Stimulated activated naive B cell treated with anti-CD40 and anti-IgM and Interleukin-4, amounts not matched to agents 10 μg/mL and 1 μg/mL and 100 μg/mL, for 72 hours (primary cell): ENCODE results near the gene BRD9.
A peak's percentile ranks its signal among the peaks of the same experiment; 100 is the strongest.
"Not testable (repeated sequence)": the region's sequence is repeated elsewhere in the genome, so short reads cannot be mapped to it uniquely, and the experiment has no call there.

Experiments used
- ATAC-seq, 2 donors: fragments of 150-1000 bp; cut with Tn5 transposase; replicated peaks; 2 replicates each; pipeline ENCODE4 v1.10.0; 2021; ENCODE audit warnings: moderate library complexity in 1 of 2
- DNase-seq: peaks from one replicate; pipeline ENCODE4 v3.0.0; 2021
- H3K27ac Mint-ChIP-seq: one replicate; pipeline ENCODE4 v1.8.0; 2022; ENCODE audit warnings: mild to moderate bottlenecking, mixed read lengths
- H3K27me3 Mint-ChIP-seq, 2 donors: one replicate each; pipeline ENCODE4 v1.8.0; 2022; ENCODE audit warnings: mixed read lengths in 2 of 2
- H3K36me3 Mint-ChIP-seq, 2 donors: one replicate each; pipeline ENCODE4 v1.8.0; 2022; ENCODE audit warnings: mixed read lengths in 2 of 2, mild to moderate bottlenecking in 1 of 2
- H3K4me1 Mint-ChIP-seq, 2 donors: one replicate each; pipeline ENCODE4 v1.8.0; 2022; ENCODE audit warnings: mixed read lengths in 2 of 2, mild to moderate bottlenecking in 1 of 2
- H3K4me3 Mint-ChIP-seq, 2 donors: one replicate each; pipeline ENCODE4 v1.8.0; 2022; ENCODE audit warnings: mild to moderate bottlenecking in 2 of 2, mixed read lengths in 2 of 2, moderate library complexity in 1 of 2
- H3K9me3 Mint-ChIP-seq, 2 donors: one replicate each; pipeline ENCODE4 v1.8.0; 2022; ENCODE audit warnings: mixed read lengths in 2 of 2, mild to moderate bottlenecking in 1 of 2

The BRD9 gene

DNA sequence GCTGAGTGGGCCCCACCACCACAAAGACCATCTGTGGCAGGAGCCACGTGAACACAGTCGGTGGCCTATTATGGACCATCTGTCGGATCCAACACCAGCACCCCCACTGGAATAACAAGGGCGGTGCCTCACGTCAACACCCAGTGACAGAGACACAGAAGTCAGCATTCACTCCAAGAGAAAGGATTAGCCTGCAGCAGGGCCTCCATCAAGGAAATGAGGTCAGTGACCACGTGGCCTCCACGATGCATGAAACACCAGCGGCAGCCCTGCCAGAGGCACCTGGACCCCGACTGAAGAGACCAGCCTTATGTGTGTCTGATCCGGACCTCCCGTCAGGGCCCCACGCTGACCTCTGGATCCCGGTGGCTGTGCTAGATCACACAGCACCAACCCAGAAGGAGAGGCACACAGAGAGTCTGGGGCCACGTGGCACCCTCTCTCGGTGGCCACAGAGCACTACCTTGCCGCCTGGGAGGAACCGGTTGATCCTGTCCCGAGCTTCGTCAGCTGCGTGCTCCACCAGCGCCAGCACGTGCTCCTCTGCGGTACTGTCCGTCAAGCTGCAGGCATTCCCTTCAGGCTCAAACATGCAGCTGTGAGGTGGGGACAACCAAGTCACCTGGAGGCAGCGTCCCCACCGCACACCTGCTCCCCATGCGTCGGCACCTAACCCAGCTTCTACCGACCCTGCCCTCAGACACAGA lies 9.0 kb downstream of the BRD9 start:
- H3K36me3 Mint-ChIP-seq: peaks cover 51 to 71% of the 10 kb centered on the region in 2 donors
- no peak overlapping the region for H3K27ac Mint-ChIP-seq
- ATAC-seq: no peak

DNA sequence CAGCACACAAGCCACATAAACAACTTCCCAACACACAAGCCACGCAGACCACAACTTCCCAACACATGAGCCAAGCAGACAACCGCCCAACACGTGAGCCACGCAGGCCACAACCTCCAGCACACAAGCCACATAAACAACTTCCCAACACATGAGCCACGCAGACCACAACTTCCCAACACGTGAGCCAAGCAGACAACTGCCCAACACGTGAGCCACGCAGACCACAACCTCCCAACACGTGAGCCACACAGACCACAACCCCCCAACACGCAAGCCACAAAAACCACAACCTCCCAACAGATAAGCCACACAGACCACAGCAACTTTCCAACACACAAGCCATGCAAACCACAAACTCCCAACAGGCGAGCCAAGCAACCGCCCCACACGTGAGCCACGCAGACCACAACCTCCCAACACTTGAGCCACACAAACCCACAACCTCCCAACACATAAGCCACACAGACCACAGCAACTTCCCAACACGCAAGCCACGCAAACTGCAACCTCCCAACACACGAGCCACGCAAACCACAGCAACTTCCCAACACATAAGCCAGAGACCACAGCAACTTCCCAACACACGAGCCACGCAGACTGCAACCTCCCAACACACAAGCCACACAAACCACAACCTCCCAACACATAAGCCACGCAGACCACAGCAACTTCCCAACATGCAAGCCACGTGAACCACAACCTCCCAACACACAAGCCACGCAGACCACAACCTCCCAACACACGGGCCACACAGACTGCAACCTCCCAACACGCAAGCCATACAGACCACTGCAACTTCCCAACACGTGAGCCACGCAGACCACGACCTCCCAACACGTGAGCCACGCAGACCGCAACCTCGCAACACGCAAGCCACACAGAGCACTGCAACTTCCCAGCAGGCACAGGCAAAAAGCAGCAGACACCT lies 10.1 kb downstream of the BRD9 start:
- peaks cover 10 to 11% of the 10 kb centered on the region in 2 donors for H3K9me3 Mint-ChIP-seq
- DNase-seq (no peak), ATAC-seq (no peak)
- H3K4me3 Mint-ChIP-seq: peak overlapping the region in 1 of 2 donors; percentile 46
- H3K27ac Mint-ChIP-seq: peak overlapping the region; percentile 75
- H3K27me3 Mint-ChIP-seq: no peaks in the 10 kb centered on the region
- peaks cover 15 to 33% of the 10 kb centered on the region in 2 donors for H3K4me1 Mint-ChIP-seq
- peaks cover 55 to 72% of the 10 kb centered on the region in 2 donors for H3K36me3 Mint-ChIP-seq

More for the DNA sequence above, 9.0 kb downstream of the BRD9 start:
- Mint-ChIP-seq H3K27me3 (no peaks in the 10 kb centered on the region), H3K4me1 (peaks cover 15 to 33% of the 10 kb centered on the region in 2 donors), H3K4me3 (no peak overlapping the region), H3K9me3 (peaks cover 10 to 11% of the 10 kb centered on the region in 2 donors)
- no peak for DNase-seq

DNA sequence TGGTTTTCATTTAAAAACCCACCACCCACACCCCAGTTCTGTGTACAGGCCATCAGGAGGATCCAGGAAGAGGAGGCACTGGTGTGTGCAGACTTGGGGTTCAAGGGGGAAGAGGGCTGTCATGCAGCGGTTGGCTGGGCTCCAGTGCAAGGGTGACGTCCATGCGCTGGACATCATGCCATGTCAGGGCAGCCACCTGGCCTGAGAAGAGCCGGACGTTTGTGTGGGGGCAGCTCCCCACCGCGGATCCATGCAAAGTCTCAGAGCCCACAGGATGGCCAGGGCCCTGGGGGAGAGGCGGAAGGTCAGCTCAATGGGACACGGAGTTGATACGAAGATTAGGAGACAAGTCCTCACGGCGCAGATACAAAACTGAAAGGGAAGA lies 11.1 kb downstream of the BRD9 start:
- H3K4me1 Mint-ChIP-seq: peaks cover 15 to 33% of the 10 kb centered on the region in 2 donors
- no peak for ATAC-seq
- DNase-seq: no peak
- peaks cover 10 to 11% of the 10 kb centered on the region in 2 donors for H3K9me3 Mint-ChIP-seq
- H3K27ac Mint-ChIP-seq: no peak overlapping the region
- no peak overlapping the region for H3K4me3 Mint-ChIP-seq
- no peaks in the 10 kb centered on the region for H3K27me3 Mint-ChIP-seq
- H3K36me3 Mint-ChIP-seq: peaks cover 61 to 67% of the 10 kb centered on the region in 2 donors

DNA sequence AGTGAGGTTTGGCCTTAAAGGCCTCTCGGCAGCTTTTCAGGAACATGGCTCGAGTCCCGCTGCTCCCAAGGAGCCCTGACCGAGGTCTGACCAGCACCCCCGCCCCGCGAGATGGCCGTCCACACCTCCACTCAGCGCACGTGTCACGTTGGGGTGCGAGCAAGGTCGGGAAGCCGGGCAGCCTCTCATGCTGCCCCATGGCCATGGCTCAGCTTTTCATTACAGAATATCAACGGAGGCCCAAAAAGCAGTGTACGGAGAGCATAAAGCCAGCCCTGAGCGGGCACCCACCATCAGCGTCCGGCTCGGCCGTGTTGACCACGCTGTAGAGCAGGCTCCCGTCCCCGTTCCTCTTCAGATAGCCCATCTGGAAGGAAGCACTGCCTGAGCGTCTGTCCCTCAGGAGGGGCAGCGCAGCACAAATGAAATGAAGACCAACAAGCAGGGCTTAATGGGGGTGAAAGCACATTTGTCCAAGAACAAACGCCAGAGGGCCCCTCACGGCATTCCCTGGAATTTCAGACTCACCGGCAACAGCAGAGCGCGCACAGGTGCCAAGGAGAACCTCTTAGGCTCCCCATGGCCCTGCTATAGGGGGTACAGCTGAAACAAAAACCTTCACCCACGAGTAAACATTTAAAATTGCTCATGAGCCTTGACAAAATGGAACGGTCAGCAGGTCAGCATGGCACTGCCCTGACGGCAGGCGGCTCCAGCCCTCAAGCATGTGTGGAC lies 11.6 kb downstream of the BRD9 start:
- Mint-ChIP-seq H3K36me3 (peaks cover 61 to 65% of the 10 kb centered on the region in 2 donors), H3K27me3 (no peaks in the 10 kb centered on the region), H3K27ac (no peak overlapping the region), H3K4me3 (no peak overlapping the region), H3K9me3 (peaks cover 10 to 11% of the 10 kb centered on the region in 2 donors), H3K4me1 (peaks cover 15 to 33% of the 10 kb centered on the region in 2 donors)
- ATAC-seq (no peak), DNase-seq (no peak)

DNA sequence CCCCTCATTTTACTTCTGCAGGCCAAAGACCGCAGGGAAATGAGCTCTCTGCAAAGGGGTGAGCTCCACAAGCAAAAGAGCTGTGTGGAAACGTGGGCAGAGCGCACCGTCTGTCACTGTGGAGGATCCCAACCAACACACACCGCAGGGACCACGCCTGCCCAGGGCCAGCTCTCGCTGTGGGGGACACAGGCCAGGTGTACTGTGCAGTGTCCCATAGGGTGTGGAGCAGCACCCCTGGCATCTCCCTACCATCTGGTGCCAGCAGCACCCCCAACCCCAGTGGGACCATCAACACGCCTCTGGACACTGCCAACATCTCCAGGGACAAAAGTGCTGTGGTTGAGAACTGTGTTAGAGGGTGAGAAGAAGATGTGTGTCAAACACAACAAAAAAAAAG lies 13.9 kb downstream of the BRD9 start:
- H3K9me3 Mint-ChIP-seq: peaks cover 10 to 11% of the 10 kb centered on the region in 2 donors
- peaks cover 19 to 27% of the 10 kb centered on the region in 2 donors for H3K4me1 Mint-ChIP-seq
- not testable (repeated sequence) for H3K4me3 Mint-ChIP-seq, H3K27ac Mint-ChIP-seq, DNase-seq, H3K27me3 Mint-ChIP-seq
- ATAC-seq: peak in 1 of 2 donors; percentile 23
- peaks cover 65 to 66% of the 10 kb centered on the region in 2 donors for H3K36me3 Mint-ChIP-seq

DNA sequence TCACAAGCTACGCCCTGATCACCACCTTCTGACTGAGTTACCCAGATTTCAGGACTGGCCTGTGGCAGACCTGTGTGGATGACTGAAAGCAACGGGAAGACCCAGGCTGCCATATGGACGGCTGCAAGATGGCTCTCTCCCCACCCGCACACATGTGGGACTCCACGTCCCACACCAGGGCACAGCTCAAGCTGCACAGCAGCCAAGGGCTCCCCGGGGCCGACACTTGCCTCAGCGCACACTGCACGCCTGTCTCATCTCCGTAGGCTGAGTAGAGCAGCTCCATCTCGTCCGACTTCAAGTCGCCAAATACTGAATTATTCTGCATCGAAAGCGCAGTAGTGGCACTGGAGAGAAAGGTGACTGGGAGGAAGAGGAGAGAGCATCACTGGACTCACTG lies 14.5 kb downstream of the BRD9 start:
- Mint-ChIP-seq H3K27me3 (no peaks in the 10 kb centered on the region), H3K4me1 (peaks cover 24 to 32% of the 10 kb centered on the region in 2 donors), H3K4me3 (no peak overlapping the region), H3K36me3 (peaks cover 65 to 66% of the 10 kb centered on the region in 2 donors), H3K27ac (no peak overlapping the region), H3K9me3 (peaks cover 10 to 11% of the 10 kb centered on the region in 2 donors)
- ATAC-seq: no peak
- DNase-seq: no peak

DNA sequence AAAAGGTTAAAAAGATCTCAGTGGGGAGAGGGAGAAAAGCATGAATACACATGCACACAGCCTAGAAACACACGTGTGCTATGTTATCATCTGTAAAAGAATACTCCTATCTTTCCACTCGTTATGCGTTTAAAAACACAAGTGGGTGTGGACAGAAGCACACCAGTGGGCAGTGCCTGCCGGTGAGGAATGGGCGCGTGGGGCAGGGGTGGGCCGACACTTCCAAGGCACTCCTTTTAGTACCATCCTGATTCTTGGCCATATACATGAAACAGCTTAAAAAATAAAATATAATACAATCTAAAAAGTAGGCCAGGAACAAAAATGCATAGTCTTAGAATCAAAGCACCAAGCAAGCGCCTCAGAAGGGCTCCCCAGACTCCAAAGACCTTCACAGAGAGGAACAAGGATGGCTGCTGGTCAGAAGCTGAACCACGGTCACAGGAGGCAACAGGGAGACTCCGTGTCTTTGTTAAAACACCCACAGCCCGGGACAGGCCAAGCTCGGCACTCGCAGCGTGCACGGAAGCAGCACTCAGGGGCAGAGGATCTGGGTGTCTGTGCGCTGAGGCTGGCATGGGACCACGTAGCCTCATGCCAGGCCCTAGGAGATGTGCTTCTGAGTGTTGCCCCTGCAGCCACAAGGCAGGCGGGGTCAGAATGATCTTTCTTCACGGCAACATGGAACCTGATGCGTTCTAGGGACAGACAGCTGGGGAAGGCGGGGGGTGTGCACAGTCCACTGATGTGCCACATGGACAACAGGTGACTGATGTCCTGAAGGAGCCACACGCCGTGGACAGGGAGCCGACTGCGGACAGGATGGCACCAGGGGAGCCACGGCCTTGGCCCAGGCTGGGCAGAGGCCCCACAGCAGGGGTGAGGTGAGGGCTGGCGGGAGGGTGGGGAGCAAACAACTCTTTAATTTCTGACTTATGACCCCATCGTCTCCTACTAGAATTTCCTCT lies 15.9 kb downstream of the BRD9 start:
- Mint-ChIP-seq H3K27ac (no peak overlapping the region), H3K36me3 (peaks cover 51 to 54% of the 10 kb centered on the region in 2 donors), H3K4me3 (no peak overlapping the region), H3K9me3 (no peaks in the 10 kb centered on the region), H3K4me1 (peaks cover 13 to 20% of the 10 kb centered on the region in 2 donors), H3K27me3 (no peaks in the 10 kb centered on the region)
- ATAC-seq (no peak), DNase-seq (no peak)

DNA sequence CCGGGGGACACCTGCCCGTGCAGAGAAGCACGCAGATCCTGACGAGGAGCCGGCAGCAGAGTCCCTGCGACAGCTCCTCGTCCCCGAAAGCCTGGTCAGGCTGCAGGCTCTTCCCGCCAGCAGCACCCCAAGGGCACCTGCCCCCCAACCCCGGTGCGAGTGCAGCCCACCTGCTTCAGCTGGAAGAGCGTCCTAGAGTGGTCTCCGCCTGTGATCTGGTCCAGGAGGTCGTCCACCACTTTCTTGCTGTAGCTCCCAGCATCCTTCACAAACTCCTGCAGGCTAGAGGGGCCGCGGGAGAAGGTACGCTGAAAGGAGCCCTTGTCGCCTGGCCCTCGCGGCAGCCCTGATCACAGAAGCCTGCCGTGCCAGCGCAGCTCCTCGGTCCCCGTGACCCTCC lies 16.7 kb downstream of the BRD9 start:
- ATAC-seq: no peak
- no peak for DNase-seq
- Mint-ChIP-seq H3K4me3 (no peak overlapping the region), H3K9me3 (no peaks in the 10 kb centered on the region), H3K36me3 (peaks cover 47 to 54% of the 10 kb centered on the region in 2 donors), H3K27ac (no peak overlapping the region), H3K27me3 (no peaks in the 10 kb centered on the region), H3K4me1 (peaks cover 11 to 12% of the 10 kb centered on the region in 2 donors)

DNA sequence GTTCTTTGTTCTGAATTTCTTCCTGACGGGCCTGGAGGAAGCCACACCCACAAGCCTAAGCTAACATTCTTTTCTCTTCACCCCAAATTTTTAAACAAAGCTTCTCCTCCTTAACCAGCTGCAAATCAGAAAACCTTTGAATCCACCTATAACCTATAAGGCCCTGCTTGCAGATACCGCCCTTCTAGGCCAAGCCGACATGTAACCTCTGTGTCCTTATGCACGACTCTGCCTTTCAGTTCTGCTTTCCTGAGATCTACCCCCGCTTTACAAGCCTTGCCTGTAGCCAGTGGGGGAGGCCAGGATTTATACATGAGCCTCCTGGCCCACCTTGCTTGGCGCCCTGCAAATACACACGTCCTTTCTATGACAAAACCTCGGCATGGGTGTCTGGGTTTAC lies 19.3 kb downstream of the BRD9 start:
- Mint-ChIP-seq H3K36me3 (peaks cover 62 to 75% of the 10 kb centered on the region in 2 donors), H3K27me3 (no peaks in the 10 kb centered on the region), H3K4me3 (no peak overlapping the region), H3K4me1 (peaks cover 9 to 13% of the 10 kb centered on the region in 2 donors), H3K9me3 (no peaks in the 10 kb centered on the region), H3K27ac (peak overlapping the region; percentile 83)
- ATAC-seq (peak; percentile 95 to 98), DNase-seq (no peak)

DNA sequence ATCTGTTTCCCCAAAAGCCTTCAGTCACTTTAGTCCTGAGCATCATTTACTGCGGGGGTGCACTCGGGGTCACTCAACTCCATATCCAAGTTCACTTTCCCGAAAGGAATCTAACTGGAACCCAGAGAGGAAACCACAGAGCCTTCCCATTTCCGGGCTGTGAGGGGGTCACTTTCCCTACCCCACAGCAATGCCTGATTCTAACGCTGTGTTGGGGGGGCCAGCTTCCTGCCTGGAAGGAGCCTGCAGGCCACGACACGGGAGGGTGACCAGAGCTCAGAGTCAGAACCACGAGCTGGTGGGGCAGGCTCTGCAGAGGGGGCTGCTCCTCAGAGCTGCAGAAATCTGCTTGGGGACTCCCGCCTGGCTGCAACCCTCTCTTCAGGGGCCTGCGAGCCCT lies 20.3 kb downstream of the BRD9 start:
- Mint-ChIP-seq H3K36me3 (peaks cover 65 to 77% of the 10 kb centered on the region in 2 donors), H3K27ac (no peak overlapping the region), H3K4me1 (peaks cover 9 to 13% of the 10 kb centered on the region in 2 donors), H3K4me3 (no peak overlapping the region), H3K27me3 (no peaks in the 10 kb centered on the region), H3K9me3 (no peaks in the 10 kb centered on the region)
- no peak for DNase-seq
- no peak for ATAC-seq

DNA sequence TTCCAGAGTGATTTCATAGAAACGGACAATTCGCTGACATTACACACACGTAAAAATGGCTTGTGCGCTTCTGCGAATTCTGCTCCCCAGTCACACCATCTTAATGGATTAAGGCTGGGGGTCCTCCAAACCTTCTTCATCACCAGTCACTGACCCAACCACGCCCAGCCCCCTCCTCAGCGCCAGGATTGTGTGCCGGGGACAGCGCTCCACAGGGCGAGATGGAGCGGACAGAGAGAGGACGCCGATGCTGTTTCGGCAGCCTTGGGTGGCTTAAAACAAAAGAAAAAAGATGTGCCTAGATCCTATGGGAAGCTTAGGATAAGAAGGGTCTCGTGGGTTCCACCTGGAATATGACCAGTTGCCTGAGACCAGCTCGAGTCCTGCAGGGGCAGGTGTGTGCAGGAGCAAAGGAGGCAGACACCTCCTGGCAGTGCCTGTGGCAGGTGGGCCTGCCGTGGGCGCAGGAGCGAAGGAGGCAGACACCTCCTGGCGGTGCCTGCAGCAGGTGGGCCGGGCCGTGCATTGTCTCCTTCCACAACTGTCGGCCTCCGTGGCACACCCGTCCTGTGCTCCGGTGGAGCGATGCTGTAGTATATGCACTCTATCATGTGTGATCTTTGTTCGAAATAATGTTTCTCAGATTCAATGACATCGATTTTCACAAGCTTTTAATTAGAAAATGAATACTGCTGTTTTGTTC lies 20.9 kb downstream of the BRD9 start:
- Mint-ChIP-seq H3K27ac (no peak overlapping the region), H3K9me3 (no peaks in the 10 kb centered on the region), H3K36me3 (peaks cover 67 to 79% of the 10 kb centered on the region in 2 donors), H3K4me1 (peaks cover 9 to 13% of the 10 kb centered on the region in 2 donors), H3K4me3 (no peak overlapping the region), H3K27me3 (no peaks in the 10 kb centered on the region)
- no peak for DNase-seq
- ATAC-seq: no peak

DNA sequence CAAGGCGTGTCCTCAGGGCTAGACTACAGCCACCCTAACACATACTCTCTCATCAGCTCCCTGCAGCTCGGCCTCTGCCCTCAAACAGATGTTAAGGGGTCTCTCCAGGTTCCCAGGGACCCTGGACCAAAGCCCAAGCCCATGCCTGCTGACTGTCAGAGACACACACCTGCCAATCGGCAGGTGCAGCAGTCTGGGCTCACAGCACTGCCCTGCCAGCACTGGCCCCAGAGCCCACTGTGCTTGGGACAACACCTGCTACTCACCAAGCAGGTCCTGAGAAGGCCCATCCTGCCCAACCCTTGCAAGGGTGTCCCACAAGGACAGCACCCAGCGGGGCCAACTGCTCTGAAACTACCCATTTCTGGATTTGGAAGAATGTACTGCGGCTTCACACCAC lies 21.6 kb downstream of the BRD9 start:
- H3K9me3 Mint-ChIP-seq: no peaks in the 10 kb centered on the region
- ATAC-seq (no peak), DNase-seq (no peak)
- peaks cover 69 to 82% of the 10 kb centered on the region in 2 donors for H3K36me3 Mint-ChIP-seq
- peaks cover 9 to 13% of the 10 kb centered on the region in 2 donors for H3K4me1 Mint-ChIP-seq
- no peak overlapping the region for H3K4me3 Mint-ChIP-seq
- no peak overlapping the region for H3K27ac Mint-ChIP-seq
- H3K27me3 Mint-ChIP-seq: no peaks in the 10 kb centered on the region
